ENCODE measurements around the gene USP25.

- TF ChIP-seq CTCF (conservative IDR thresholded peaks at IDR 0.05) (no peak), EZH2 (IDR thresholded peaks at IDR 0.05; ENCODE audit: low read depth) (no peak)
Observed at GRCh38 chr21:15904389-15904788, 174.6 kb downstream of the USP25 start.

Measured in PC-9 (cell line).